GM12865 (cell line): ENCODE results near the gene CXCL6.

Experiments
- DNase-seq: peaks from one replicate; pipeline ENCODE4 v3.0.0; 2010; ENCODE audit warnings: low read depth
- H3K4me3 ChIP-seq: 2 replicates; pipeline ENCODE4 v1.5.1; 2011; ENCODE audit warnings: mild to moderate bottlenecking, low read depth, low read length, control low read depth
- TF ChIP-seq, protein P1 (sequence below): IDR thresholded peaks from 2 replicates; pipeline ENCODE4 v1.5.1; 2011; ENCODE audit warnings: low read length, control low read depth, low read depth, inconsistent platforms; ENCODE audit not compliant: insufficient read depth; ENCODE audit errors: missing control alignments

The CXCL6 gene

DNA sequence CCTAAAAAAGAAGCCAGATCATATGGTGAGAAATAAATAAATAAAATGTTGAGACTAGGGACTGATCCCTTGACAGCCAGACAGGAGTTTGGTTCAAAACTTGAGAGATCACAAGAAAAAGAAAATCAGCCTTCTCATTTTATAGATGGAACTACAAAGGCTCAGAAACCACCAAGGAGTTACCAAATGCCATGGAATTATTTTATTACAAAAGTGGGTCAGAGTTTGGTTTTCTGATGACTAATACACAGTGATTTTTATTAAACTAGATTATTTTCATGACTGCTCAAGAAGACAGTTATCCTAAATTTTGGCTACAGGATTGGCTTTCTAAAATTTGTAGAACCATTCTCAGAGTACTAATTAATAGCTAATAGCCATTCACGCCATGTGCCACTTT is 38.9 kb downstream of the CXCL6 start:
- TF ChIP-seq, protein P1, sequence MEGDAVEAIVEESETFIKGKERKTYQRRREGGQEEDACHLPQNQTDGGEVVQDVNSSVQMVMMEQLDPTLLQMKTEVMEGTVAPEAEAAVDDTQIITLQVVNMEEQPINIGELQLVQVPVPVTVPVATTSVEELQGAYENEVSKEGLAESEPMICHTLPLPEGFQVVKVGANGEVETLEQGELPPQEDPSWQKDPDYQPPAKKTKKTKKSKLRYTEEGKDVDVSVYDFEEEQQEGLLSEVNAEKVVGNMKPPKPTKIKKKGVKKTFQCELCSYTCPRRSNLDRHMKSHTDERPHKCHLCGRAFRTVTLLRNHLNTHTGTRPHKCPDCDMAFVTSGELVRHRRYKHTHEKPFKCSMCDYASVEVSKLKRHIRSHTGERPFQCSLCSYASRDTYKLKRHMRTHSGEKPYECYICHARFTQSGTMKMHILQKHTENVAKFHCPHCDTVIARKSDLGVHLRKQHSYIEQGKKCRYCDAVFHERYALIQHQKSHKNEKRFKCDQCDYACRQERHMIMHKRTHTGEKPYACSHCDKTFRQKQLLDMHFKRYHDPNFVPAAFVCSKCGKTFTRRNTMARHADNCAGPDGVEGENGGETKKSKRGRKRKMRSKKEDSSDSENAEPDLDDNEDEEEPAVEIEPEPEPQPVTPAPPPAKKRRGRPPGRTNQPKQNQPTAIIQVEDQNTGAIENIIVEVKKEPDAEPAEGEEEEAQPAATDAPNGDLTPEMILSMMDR, result no peak
- no peak overlapping the region for H3K4me3 ChIP-seq
- DNase-seq, result no peak

DNA sequence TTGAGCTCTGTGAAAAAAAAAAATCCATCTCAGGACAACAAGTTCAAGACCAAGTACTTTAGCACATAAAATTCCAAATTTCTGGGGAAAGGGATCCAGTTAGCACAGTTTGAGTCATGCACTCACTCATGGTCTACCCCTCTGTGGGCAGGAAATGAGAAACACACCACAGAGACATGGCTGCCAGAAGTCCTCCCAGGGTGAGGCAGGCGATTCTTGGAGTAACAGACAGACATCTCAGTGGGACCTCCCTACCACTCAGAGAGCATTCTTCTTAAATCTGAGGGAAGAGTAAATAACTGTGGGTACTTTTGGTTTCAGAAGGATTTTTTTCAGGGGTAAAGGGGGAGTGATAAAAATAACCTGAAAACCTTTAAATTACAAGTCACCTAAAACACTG is 46.8 kb downstream of the CXCL6 start:
- peak; percentile 21 for DNase-seq
- no peak overlapping the region for H3K4me3 ChIP-seq
- TF ChIP-seq, protein P1, result no peak

DNA sequence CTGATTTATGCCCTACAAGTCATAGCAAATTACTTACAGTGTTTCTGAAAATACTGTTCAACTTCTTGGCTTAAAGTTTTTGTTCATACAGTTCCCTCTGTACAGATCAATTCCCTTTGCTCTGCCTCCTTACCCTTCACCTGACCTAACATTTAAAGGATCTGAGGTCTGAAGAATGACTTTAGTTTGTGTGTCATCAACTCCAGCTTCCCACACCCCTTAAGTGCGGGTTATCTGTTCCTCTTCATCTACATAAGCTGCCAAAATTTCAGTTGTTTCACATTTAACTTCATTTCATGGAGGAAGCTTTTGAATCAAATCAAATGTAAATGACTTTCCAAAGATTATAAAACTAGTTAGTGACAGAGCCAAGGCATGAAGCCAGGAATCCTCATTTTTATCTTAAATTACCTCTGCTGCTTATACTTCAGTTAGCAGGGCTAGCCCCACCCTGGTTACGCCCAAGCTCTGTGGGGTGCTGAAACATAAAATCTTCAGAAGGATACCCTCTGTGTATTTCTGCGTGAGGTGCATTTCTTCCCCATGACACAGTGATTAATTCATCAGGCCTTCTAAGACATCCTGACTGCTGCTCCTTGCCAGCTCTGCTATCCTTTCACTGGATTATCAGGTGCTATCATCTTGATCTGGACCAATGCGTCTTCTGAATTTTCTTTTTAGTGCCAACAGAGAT is 49.2 kb downstream of the CXCL6 start:
- H3K4me3 ChIP-seq, result no peak overlapping the region
- no peak for DNase-seq

More for the DNA sequence above, 49.2 kb downstream of the CXCL6 start:
- TF ChIP-seq, protein P1, result no peak
